ENCODE results near the gene CHTF18. TPM values are rescaled to one million over a fixed set of nuclear protein-coding genes. Genes with fewer than 3 reads are reported as not detected.
"Not testable (repeated sequence)": the region's sequence is repeated elsewhere in the genome, so short reads cannot be mapped to it uniquely, and the experiment has no call there.

The CHTF18 gene
- total RNA-seq, 1 donor from 2014 or later, result 14.8 TPM

DNA sequence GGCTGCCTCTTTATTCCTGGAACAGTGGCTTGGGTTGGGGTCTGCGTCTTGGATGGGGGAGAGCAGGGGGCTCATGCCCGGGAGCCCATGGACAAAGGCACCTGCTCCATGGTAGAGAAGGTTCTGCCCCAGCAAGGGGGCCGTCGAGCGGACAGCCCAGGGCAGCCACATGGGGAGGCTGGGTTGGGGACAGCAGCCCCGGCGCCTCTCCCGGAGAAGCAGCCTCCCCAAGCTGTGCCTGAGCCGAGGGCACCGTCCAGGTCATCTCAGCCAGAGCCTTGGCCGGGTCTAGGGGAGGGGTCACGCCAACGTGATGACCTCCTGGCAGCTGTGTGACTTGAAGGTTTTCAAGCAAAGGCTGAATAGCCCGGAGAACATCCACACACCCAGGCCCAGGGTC lies 45.0 kb downstream of the CHTF18 start:
- TF ChIP-seq EZH2 (IDR thresholded peaks at IDR 0.05; ENCODE audit: insufficient read depth, low read length), result no peak
- TF ChIP-seq, protein P1, sequence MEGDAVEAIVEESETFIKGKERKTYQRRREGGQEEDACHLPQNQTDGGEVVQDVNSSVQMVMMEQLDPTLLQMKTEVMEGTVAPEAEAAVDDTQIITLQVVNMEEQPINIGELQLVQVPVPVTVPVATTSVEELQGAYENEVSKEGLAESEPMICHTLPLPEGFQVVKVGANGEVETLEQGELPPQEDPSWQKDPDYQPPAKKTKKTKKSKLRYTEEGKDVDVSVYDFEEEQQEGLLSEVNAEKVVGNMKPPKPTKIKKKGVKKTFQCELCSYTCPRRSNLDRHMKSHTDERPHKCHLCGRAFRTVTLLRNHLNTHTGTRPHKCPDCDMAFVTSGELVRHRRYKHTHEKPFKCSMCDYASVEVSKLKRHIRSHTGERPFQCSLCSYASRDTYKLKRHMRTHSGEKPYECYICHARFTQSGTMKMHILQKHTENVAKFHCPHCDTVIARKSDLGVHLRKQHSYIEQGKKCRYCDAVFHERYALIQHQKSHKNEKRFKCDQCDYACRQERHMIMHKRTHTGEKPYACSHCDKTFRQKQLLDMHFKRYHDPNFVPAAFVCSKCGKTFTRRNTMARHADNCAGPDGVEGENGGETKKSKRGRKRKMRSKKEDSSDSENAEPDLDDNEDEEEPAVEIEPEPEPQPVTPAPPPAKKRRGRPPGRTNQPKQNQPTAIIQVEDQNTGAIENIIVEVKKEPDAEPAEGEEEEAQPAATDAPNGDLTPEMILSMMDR (IDR thresholded peaks at IDR 0.05; ENCODE audit: insufficient read depth, low read depth, low read length), result no peak
- DNase-seq (ENCODE audit: low read depth), result no peak
- Histone ChIP-seq H3K4me3 (ENCODE audit: insufficient read depth, low read depth, low read length) (no peak overlapping the region), H3K4me2 (ENCODE audit: low read length) (no peak overlapping the region), H3K9me3 (ENCODE audit: insufficient read depth, low read depth, low read length) (peaks cover 7% of the 10 kb centered on the region), H4K20me1 (ENCODE audit: insufficient read depth, low read length) (no peaks in the 10 kb centered on the region), H3K79me2 (ENCODE audit: insufficient read depth, low read length) (no peaks in the 10 kb centered on the region), H2AFZ (ENCODE audit: low read depth, low read length) (no peak overlapping the region), H3K9ac (ENCODE audit: low read length) (no peak overlapping the region), H3K27ac (ENCODE audit: low read depth, low read length) (no peak overlapping the region), H3K27me3 (ENCODE audit: insufficient read depth, low read length) (no peaks in the 10 kb centered on the region), H3K4me1 (ENCODE audit: insufficient read depth, low read length) (no peaks in the 10 kb centered on the region), H3K36me3 (ENCODE audit: insufficient read depth, low read length) (no peaks in the 10 kb centered on the region)
- Mint-ChIP-seq H3K4me3 (ENCODE audit: unreplicated experiment) (no peak overlapping the region), H3K36me3 (ENCODE audit: low read depth, unreplicated experiment) (peaks cover 3% of the 10 kb centered on the region), H3K4me1 (ENCODE audit: low read depth, unreplicated experiment) (no peaks in the 10 kb centered on the region), H3K27ac (ENCODE audit: unreplicated experiment) (no peak overlapping the region), H3K27me3 (ENCODE audit: low read depth, unreplicated experiment) (peaks cover 26% of the 10 kb centered on the region), H3K9me3 (ENCODE audit: unreplicated experiment) (peaks cover 25% of the 10 kb centered on the region)
- no peak for FAIRE-seq

DNA sequence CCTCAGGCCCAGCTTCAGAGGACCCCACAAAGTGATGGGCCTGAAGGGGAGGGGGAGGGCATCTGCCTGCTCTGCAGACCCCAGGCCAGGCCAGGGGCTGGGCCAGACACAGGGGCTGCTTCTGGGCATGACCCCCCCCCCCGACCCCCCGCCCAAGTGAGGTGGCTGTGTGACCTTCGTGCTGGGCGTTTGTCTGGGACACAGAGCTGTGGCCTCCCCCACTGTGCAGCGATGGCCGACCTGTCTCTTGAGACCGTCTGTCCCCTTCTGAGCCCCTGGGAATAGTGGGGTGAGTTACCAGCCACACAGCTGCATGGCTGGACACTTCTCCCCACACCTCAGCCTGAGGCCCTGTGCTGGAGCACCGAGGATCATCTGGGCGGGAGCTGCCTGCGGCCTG lies 47.0 kb downstream of the CHTF18 start:
- Histone ChIP-seq H3K36me3 (ENCODE audit: insufficient read depth, low read length) (no peaks in the 10 kb centered on the region), H3K79me2 (ENCODE audit: insufficient read depth, low read length) (no peaks in the 10 kb centered on the region), H3K9me3 (ENCODE audit: insufficient read depth, low read depth, low read length) (peaks cover 7% of the 10 kb centered on the region), H2AFZ (ENCODE audit: low read depth, low read length) (no peak overlapping the region), H3K27me3 (ENCODE audit: insufficient read depth, low read length) (no peaks in the 10 kb centered on the region), H3K4me2 (ENCODE audit: low read length) (no peak overlapping the region), H3K4me3 (ENCODE audit: insufficient read depth, low read depth, low read length) (no peak overlapping the region), H4K20me1 (ENCODE audit: insufficient read depth, low read length) (no peaks in the 10 kb centered on the region), H3K9ac (ENCODE audit: low read length) (no peak overlapping the region), H3K4me1 (ENCODE audit: insufficient read depth, low read length) (no peaks in the 10 kb centered on the region), H3K27ac (ENCODE audit: low read depth, low read length) (no peak overlapping the region)
- H3K36me3 Mint-ChIP-seq (ENCODE audit: low read depth, unreplicated experiment), result peaks cover 3% of the 10 kb centered on the region
- peaks cover 27% of the 10 kb centered on the region for H3K9me3 Mint-ChIP-seq (ENCODE audit: unreplicated experiment)
- TF ChIP-seq EZH2 (IDR thresholded peaks at IDR 0.05; ENCODE audit: insufficient read depth, low read length), result no peak
- TF ChIP-seq, protein P1 (IDR thresholded peaks at IDR 0.05; ENCODE audit: insufficient read depth, low read depth, low read length), result no peak
- H3K4me1 Mint-ChIP-seq (ENCODE audit: low read depth, unreplicated experiment), result no peaks in the 10 kb centered on the region
- H3K27me3 Mint-ChIP-seq (ENCODE audit: low read depth, unreplicated experiment), result peaks cover 20% of the 10 kb centered on the region
- no peak overlapping the region for H3K27ac Mint-ChIP-seq (ENCODE audit: unreplicated experiment)
- FAIRE-seq, result no peak
- no peak overlapping the region for H3K4me3 Mint-ChIP-seq (ENCODE audit: unreplicated experiment)
- DNase-seq (ENCODE audit: low read depth), result no peak

DNA sequence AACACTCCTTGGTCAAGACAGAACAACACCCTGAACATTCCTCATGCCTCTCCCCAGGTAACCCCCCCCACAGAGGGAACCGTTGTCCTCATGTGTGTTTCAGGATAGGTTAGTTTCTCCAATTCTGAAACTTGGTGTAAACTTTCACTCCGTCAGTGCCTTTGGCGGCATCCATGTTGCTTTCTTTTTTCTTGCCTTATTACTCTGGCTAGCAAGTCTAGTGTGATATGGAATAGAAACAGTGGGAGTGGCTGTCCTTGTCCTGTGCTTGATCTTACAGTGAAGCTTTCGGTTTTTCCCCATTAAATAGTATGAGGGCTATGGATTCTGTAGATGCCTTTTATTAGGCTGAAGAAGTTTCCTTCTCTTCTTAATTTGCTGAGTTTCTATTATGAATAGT lies 47.8 kb downstream of the CHTF18 start:
- H3K4me1 Mint-ChIP-seq (ENCODE audit: low read depth, unreplicated experiment), result no peaks in the 10 kb centered on the region
- H2AFZ ChIP-seq (ENCODE audit: low read depth, low read length), result no peak overlapping the region
- H3K36me3 Mint-ChIP-seq (ENCODE audit: low read depth, unreplicated experiment), result peaks cover 3% of the 10 kb centered on the region
- TF ChIP-seq, protein P1 (IDR thresholded peaks at IDR 0.05; ENCODE audit: insufficient read depth, low read depth, low read length), result no peak
- no peak for TF ChIP-seq EZH2 (IDR thresholded peaks at IDR 0.05; ENCODE audit: insufficient read depth, low read length)
- H3K27me3 Mint-ChIP-seq (ENCODE audit: low read depth, unreplicated experiment), result peaks cover 22% of the 10 kb centered on the region
- peaks cover 7% of the 10 kb centered on the region for H3K9me3 ChIP-seq (ENCODE audit: insufficient read depth, low read depth, low read length)
- no peaks in the 10 kb centered on the region for H4K20me1 ChIP-seq (ENCODE audit: insufficient read depth, low read length)
- H3K4me3 Mint-ChIP-seq (ENCODE audit: unreplicated experiment), result no peak overlapping the region
- no peaks in the 10 kb centered on the region for H3K36me3 ChIP-seq (ENCODE audit: insufficient read depth, low read length)
- H3K79me2 ChIP-seq (ENCODE audit: insufficient read depth, low read length), result no peaks in the 10 kb centered on the region
- no peaks in the 10 kb centered on the region for H3K4me1 ChIP-seq (ENCODE audit: insufficient read depth, low read length)
- H3K27ac Mint-ChIP-seq (ENCODE audit: unreplicated experiment), result no peak overlapping the region
- FAIRE-seq (no peak), DNase-seq (ENCODE audit: low read depth) (no peak)
- no peak overlapping the region for H3K27ac ChIP-seq (ENCODE audit: low read depth, low read length)
- peaks cover 27% of the 10 kb centered on the region for H3K9me3 Mint-ChIP-seq (ENCODE audit: unreplicated experiment)
- H3K27me3 ChIP-seq (ENCODE audit: insufficient read depth, low read length), result no peaks in the 10 kb centered on the region
- H3K4me3 ChIP-seq (ENCODE audit: insufficient read depth, low read depth, low read length), result no peak overlapping the region
- no peak overlapping the region for H3K4me2 ChIP-seq (ENCODE audit: low read length)
- H3K9ac ChIP-seq (ENCODE audit: low read length), result no peak overlapping the region

DNA sequence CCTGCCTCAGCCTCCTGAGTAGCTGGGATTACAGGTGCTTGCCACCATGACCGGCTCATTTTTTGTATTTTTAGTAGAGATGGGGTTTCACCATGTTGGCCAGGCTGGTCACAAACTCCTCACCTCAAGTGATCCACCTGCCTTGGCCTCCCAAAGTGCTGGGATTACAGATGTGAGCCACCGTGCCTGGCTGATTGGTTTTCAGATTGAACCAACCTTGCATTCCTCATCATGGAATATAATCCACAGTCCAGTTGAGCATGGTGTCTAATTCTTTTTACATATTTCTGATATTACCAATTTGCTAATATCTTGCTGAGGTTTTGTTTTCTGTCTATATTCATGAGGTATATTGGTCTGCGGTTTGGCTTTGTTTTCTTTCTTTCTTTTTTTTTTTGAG lies 48.4 kb downstream of the CHTF18 start:
- not testable (repeated sequence) for H3K4me1 Mint-ChIP-seq (ENCODE audit: low read depth, unreplicated experiment); H3K36me3 Mint-ChIP-seq (ENCODE audit: low read depth, unreplicated experiment); H3K79me2 ChIP-seq (ENCODE audit: insufficient read depth, low read length); H3K27ac Mint-ChIP-seq (ENCODE audit: unreplicated experiment); H3K27ac ChIP-seq (ENCODE audit: low read depth, low read length); H3K4me3 Mint-ChIP-seq (ENCODE audit: unreplicated experiment); DNase-seq (ENCODE audit: low read depth); H3K4me2 ChIP-seq (ENCODE audit: low read length); H3K9me3 ChIP-seq (ENCODE audit: insufficient read depth, low read depth, low read length); H3K4me3 ChIP-seq (ENCODE audit: insufficient read depth, low read depth, low read length); H3K27me3 ChIP-seq (ENCODE audit: insufficient read depth, low read length); FAIRE-seq; H3K4me1 ChIP-seq (ENCODE audit: insufficient read depth, low read length); H3K36me3 ChIP-seq (ENCODE audit: insufficient read depth, low read length); H3K9ac ChIP-seq (ENCODE audit: low read length); H4K20me1 ChIP-seq (ENCODE audit: insufficient read depth, low read length); H2AFZ ChIP-seq (ENCODE audit: low read depth, low read length)
- H3K9me3 Mint-ChIP-seq (ENCODE audit: unreplicated experiment), result peaks cover 27% of the 10 kb centered on the region
- peaks cover 22% of the 10 kb centered on the region for H3K27me3 Mint-ChIP-seq (ENCODE audit: low read depth, unreplicated experiment)
